Hindlimb muscle (tissue), 1 donor: Measurements from ENCODE around the gene SLC29A1. TPM values are rescaled to one million over a fixed set of nuclear protein-coding genes. Genes with fewer than 3 reads are reported as not detected.

Experiments used
- DNase-seq: peaks from one replicate; pipeline ENCODE4 v3.0.0-alpha.2; 2013
- polyA plus RNA-seq: library from polyadenylated mRNA; unstranded; fragments of 120-200 nt; gene quantifications from one replicate; pipeline ENCODE4 v1.2.1, GENCODE V29; 2013; ENCODE audit not compliant: insufficient read length

The SLC29A1 gene
- polyA plus RNA-seq, 1 donor = 84.5 TPM

- DNase-seq = peak; percentile 81
Observed at GRCh38 chr6:44237021-44237812, 13.8 kb downstream of the SLC29A1 start.

GRCh38 chr6:44237813-44238433 is 14.5 kb downstream of the SLC29A1 start:
- DNase-seq = peak; percentile 85

GRCh38 chr6:44238687-44239350 is 15.4 kb downstream of the SLC29A1 start:
- no peak for DNase-seq

- no peak for DNase-seq
Observed at GRCh38 chr6:44243345-44243744, 19.9 kb downstream of the SLC29A1 start.

GRCh38 chr6:44245391-44245911 is 22.1 kb downstream of the SLC29A1 start:
- no peak for DNase-seq

GRCh38 chr6:44245912-44246662 is 22.7 kb downstream of the SLC29A1 start:
- DNase-seq = peak; percentile 90

- peak; percentile 94 for DNase-seq
Observed at GRCh38 chr6:44246663-44247337, 23.4 kb downstream of the SLC29A1 start, which contains the start of gene HSP90AB1. Gene HSP90AB1, plus strand, starts transcription at chr6:44247101. Its CDS starts 1,529 bp downstream, at chr6:44248630.

DNA sequence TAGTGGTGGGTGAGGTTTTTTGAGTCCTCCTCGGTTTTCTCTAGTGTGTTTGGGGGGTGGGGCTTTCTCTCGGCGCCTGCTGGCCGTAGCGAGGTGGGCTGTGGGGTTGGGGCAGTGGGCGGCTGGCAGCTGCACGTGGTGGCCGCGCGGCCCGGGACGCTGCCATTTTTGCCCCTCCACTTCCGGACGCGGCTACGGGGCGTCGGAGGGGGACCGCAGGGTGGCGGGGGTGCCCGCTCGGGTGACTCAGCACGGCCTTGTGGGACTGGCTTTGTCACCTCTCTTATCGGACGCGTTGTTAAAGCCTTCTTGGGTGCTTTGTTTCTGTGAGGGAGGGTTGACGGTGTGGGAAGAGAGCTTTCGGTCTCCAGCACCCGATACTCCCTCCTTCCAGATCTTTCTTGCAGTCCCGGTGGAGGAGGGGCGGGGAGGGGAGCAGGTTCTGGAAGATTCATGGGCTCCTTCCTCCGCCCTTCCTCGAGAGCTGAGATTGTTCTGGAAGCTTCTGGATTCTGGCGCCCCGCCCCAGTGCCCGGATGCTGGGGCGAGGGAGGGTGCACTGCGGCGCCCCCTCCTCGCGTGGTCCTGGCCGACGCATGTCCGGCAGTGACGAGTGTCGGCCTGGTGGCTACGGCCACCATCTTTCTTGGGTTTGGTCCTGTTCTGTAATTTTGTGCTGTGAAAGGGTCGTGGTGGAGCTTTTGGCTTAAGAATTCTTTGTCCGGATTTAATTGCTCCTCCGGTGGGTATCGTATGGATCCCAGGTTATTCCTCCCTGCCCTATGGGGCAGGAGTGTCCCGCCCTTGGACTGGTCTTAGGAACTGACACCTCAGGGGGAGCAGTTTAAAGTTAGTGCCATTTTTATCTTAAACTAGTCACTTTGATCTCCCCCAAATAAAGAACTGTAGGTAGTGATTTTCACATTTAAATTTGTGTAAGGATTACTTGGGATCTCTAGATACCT is 24.2 kb downstream of the SLC29A1 start:
- peak; percentile 69 for DNase-seq

DNA sequence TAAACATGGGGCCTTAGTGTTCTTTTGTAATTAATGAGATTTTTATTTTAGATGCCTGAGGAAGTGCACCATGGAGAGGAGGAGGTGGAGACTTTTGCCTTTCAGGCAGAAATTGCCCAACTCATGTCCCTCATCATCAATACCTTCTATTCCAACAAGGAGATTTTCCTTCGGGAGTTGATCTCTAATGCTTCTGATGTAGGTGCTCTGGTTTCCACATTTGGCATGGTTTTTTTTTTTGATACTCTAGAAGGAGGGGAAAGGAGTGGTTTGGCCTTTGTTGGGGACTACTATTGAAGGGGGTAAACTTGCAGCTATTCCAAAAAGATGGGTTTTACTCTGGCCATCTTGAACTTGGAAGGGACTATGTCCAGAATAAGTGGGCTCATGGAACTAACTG is 25.2 kb downstream of the SLC29A1 start:
- no peak for DNase-seq

DNA sequence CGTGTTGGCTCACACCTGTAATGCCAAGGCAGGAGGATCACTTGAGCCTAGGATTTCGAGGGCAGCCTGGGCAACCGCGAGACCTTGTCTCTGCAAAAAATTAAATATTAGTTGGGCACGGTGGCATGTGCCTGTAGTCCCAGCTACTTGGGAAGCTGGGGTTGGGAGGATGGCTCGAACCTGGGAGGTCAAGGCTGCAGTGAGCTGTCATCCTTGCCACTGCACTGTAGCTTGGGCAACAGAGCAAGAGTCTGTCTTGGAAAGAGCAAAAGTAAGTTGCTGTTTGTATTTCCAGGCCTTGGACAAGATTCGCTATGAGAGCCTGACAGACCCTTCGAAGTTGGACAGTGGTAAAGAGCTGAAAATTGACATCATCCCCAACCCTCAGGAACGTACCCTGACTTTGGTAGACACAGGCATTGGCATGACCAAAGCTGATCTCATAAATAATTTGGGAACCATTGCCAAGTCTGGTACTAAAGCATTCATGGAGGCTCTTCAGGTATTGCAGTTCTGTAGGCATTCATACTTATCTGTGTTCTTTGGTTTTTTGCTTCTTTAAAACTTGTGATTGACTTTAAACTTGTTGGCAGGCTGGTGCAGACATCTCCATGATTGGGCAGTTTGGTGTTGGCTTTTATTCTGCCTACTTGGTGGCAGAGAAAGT is 25.8 kb downstream of the SLC29A1 start:
- no peak for DNase-seq

- no peak for DNase-seq
Observed at GRCh38 chr6:44250067-44250717, 26.8 kb downstream of the SLC29A1 start.

DNA sequence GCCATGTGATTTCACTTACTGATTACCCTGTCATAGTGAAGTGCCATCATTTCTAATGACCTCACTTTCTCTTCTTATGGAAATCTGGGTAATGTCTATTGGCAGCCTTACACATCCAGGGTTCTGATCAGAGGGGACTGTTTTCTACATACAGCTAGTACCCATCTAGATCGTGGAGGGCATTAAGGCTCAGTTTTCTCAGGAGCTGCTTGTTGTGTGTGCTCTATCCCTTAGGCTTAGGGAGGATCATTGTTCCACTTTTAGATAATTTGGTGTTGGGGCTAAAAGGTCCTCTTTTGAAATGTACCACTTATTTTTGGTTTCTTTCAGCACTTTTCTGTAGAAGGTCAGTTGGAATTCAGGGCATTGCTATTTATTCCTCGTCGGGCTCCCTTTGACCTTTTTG is 27.3 kb downstream of the SLC29A1 start:
- DNase-seq = no peak

GRCh38 chr6:44251576-44252524 is 28.5 kb downstream of the SLC29A1 start:
- no peak for DNase-seq

DNA sequence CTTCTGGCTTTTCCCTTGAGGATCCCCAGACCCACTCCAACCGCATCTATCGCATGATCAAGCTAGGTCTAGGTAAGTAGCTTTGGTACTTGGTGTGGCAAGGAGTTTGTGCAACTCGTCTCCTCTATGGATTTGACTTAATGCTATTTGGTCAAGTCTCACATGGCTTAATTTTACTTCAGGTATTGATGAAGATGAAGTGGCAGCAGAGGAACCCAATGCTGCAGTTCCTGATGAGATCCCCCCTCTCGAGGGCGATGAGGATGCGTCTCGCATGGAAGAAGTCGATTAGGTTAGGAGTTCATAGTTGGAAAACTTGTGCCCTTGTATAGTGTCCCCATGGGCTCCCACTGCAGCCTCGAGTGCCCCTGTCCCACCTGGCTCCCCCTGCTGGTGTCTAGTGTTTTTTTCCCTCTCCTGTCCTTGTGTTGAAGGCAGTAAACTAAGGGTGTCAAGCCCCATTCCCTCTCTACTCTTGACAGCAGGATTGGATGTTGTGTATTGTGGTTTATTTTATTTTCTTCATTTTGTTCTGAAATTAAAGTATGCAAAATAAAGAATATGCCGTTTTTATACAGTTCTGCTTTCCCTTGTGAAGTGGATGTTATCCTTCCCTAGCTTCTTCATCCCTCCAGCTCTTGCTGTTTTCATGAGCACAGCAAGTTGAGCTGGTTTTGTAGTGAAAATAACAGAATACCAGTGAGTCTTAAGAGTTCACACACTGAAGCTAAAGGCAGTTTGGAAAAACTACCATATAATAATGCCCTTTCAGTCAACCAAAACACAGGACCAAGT is 30.1 kb downstream of the SLC29A1 start:
- DNase-seq = no peak

- no peak for DNase-seq
Observed at GRCh38 chr6:44254191-44255104, 31.1 kb downstream of the SLC29A1 start.

DNA sequence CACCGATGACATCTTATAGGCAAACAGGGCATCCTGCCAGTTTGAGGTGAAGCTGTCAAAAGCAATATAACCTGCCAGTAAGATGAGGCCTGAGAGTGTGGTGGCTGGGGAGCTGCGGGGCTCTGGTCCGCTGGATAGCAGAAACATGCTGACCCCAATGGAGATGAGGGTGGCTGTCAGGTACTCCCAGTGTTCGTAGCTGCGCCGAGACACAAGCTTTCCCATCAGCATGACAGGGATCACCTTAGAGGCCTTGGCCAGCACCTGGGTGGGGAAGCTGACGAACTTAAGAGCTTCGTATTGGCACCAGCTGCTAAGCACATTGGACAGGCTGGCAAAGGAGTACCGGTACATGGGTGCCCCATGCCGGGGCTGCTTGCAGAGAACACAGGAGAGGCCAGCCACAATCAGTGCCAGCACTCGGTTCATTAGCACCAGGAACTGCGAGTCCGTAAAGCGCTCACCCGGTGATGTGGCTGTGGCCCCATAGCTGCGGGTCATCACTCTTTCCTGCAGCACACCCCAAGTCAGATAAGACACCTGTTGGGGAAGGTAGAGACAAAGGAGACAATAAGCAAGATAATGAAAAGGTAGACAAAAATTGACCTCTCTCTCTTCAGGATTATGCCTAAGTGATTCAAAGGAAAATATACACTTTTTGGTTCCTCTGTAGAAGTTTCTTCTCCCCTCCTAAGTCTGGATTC is 31.9 kb downstream of the SLC29A1 start:
- DNase-seq = no peak
